SU-DHL-6 (cell line): Measurements from ENCODE around the gene NOP53.

Experiments
- H2AFZ ChIP-seq: fragments of 200-600 bp; sonication (generic); 2 replicates; pipeline ENCODE4 v1.6.1; 2014; ENCODE audit warnings: low read depth, mild to moderate bottlenecking, moderate library complexity, mixed read lengths, antibody characterized with exemption, low read length; ENCODE audit not compliant: severe bottlenecking
- H3F3A ChIP-seq: fragments of 200-600 bp; shearing (Covaris generic); 2 replicates; pipeline ENCODE4 v1.6.0; 2016; ENCODE audit warnings: antibody characterized with exemption, mild to moderate bottlenecking; ENCODE audit not compliant: insufficient read depth
- H3K27ac ChIP-seq: fragments of 200-600 bp; sonication (generic); 2 replicates; pipeline ENCODE4 v1.5.1; 2016; ENCODE audit warnings: low read depth, mild to moderate bottlenecking, low read length, moderate library complexity, mixed read lengths
- H3K27me3 ChIP-seq: fragments of 200-600 bp; sonication (generic), shearing (Covaris generic); 2 replicates; pipeline ENCODE4 v1.6.0; 2014; ENCODE audit warnings: mild to moderate bottlenecking, low read length
- H3K36me3 ChIP-seq: fragments of 200-600 bp; sonication (generic); 2 replicates; pipeline ENCODE4 v1.6.1; 2014; ENCODE audit warnings: mild to moderate bottlenecking, low read length, mixed read lengths
- H3K4me2 ChIP-seq: fragments of 300-600, 200-600 bp; shearing (Covaris generic), sonication (generic); 2 replicates; pipeline ENCODE4 v1.6.0; 2014; ENCODE audit warnings: low read length, low read depth, mild to moderate bottlenecking; ENCODE audit not compliant: poor library complexity, severe bottlenecking
- H3K4me3 ChIP-seq: fragments of 200-600 bp; sonication (generic); 2 replicates; pipeline ENCODE4 v1.5.1; 2014; ENCODE audit warnings: antibody characterized with exemption, low read length, mild to moderate bottlenecking, mixed read lengths; ENCODE audit not compliant: insufficient read depth, poor library complexity, severe bottlenecking
- H3K79me2 ChIP-seq: fragments of 200-600 bp; sonication (generic); 2 replicates; pipeline ENCODE4 v1.6.1; 2014; ENCODE audit warnings: mild to moderate bottlenecking, low read length, moderate library complexity; ENCODE audit not compliant: insufficient read depth
- H3K9ac ChIP-seq: fragments of 200-600 bp; sonication (generic); 2 replicates; pipeline ENCODE4 v1.7.0; 2014; ENCODE audit warnings: mild to moderate bottlenecking, low read length
- H3K9me2 ChIP-seq: fragments of 200-600 bp; sonication (generic); replicated peaks from 2 replicates; pipeline ENCODE4 v1.6.1; 2014; ENCODE audit warnings: low read length; ENCODE audit not compliant: insufficient read depth
- H3K9me3 ChIP-seq: fragments of 200-600 bp; sonication (generic); 2 replicates; pipeline ENCODE4 v1.6.1; 2014; ENCODE audit warnings: low read length, mixed read lengths; ENCODE audit not compliant: insufficient read depth
- H4K20me1 ChIP-seq: fragments of 200-600 bp; sonication (generic); 2 replicates; pipeline ENCODE4 v1.6.1; 2014; ENCODE audit warnings: low read depth, mild to moderate bottlenecking, antibody characterized with exemption, low read length, moderate library complexity, mixed read lengths
- EZH2phosphoT487 ChIP-seq: fragments of 200-600 bp; sonication (generic), shearing (Covaris generic); conservative IDR thresholded peaks from 2 replicates; pipeline ENCODE4 v1.6.1; 2018; ENCODE audit warnings: mild to moderate bottlenecking, antibody characterized with exemption, low read length, moderate library complexity, mixed read lengths
- TF ChIP-seq, protein P1 (sequence below): fragments of 200-600 bp; sonication (generic); IDR thresholded peaks from one replicate; pipeline ENCODE4 v1.5.1; 2017; ENCODE audit warnings: antibody characterized with exemption, mild to moderate bottlenecking, low read length, moderate library complexity; ENCODE audit not compliant: insufficient read depth, poor library complexity, severe bottlenecking

NOP53 gene

DNA sequence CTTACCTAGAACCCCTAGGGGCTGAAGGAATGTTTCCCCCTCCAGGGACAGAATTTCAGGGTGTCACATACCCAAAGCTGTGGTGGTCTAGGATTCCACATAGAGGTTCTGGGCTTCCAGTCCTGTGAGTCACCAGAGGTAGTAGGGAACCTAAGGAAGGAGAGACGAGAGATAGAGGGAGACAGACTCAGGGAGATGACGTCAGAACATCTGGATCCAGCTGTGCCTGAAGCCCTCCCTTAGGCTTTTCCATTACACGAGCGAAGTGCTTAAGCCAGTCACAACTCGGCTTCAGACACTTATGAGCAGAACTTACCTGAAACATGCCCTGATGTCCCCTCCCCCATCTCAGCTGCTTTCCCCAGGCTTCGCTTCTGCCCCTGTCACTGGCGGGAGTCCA, 21.3 kb downstream of the NOP53 start:
- Histone ChIP-seq H3K9ac (no peak overlapping the region), H3K9me2 (no peaks in the 10 kb centered on the region), H4K20me1 (no peaks in the 10 kb centered on the region), H3K79me2 (no peaks in the 10 kb centered on the region), H3K4me3 (no peak overlapping the region), H3K27ac (no peak overlapping the region), H3F3A (peaks cover 3% of the 10 kb centered on the region; the same call in 1 of the 2 replicates), H2AFZ (no peak overlapping the region), H3K4me2 (no peak overlapping the region), H3K27me3 (no peaks in the 10 kb centered on the region), H3K9me3 (no peaks in the 10 kb centered on the region), H3K36me3 (no peaks in the 10 kb centered on the region)
- TF ChIP-seq, protein P1, sequence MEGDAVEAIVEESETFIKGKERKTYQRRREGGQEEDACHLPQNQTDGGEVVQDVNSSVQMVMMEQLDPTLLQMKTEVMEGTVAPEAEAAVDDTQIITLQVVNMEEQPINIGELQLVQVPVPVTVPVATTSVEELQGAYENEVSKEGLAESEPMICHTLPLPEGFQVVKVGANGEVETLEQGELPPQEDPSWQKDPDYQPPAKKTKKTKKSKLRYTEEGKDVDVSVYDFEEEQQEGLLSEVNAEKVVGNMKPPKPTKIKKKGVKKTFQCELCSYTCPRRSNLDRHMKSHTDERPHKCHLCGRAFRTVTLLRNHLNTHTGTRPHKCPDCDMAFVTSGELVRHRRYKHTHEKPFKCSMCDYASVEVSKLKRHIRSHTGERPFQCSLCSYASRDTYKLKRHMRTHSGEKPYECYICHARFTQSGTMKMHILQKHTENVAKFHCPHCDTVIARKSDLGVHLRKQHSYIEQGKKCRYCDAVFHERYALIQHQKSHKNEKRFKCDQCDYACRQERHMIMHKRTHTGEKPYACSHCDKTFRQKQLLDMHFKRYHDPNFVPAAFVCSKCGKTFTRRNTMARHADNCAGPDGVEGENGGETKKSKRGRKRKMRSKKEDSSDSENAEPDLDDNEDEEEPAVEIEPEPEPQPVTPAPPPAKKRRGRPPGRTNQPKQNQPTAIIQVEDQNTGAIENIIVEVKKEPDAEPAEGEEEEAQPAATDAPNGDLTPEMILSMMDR: no peak
- TF ChIP-seq EZH2phosphoT487: no peak

DNA sequence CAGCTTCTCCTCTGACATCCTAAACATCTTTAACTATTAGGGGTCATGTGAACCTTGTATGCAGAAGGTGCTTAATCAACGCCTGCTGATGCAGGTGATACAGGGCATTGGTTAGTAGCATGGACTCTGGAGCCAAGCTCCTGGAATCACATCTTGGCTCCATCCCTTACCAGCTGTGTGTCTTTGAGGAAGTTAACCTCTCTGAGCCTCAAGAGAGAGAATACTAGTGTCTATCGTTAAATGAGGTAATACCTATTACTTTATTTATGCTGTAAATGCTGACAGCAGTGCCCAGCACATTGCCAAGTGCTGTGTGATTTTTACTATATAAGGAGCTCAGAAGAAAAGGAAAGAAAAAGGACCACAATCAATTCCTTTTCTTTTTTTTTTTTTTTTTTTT, 22.0 kb downstream of the NOP53 start:
- TF ChIP-seq EZH2phosphoT487: no peak
- TF ChIP-seq, protein P1: no peak

DNA sequence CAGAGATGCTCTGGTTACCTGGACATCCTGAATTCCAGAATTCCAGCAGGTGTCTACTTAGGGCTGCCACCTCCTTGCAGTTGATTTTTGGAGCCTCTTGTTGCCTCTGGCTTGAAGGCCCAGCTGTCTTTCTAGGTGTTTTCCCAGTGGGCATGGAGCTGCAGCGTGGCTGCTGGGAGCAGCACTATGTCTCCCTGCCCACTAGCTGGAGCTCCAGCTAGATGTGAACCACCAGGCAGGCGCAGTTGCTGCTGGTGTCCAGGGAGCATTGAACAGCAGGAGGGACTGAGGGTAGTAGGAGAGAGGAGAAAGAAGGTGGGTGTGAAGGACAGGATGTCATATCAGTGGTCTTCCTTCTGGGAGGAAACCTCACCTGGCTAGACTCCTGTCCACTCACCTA, 23.3 kb downstream of the NOP53 start:
- H3K9me3 ChIP-seq: no peaks in the 10 kb centered on the region
- H3K27me3 ChIP-seq: no peaks in the 10 kb centered on the region
- no peak overlapping the region for H3K4me3 ChIP-seq
- no peaks in the 10 kb centered on the region for H3K36me3 ChIP-seq
- no peak for TF ChIP-seq EZH2phosphoT487
- TF ChIP-seq, protein P1: no peak
- H2AFZ ChIP-seq: no peak overlapping the region
- H3K9ac ChIP-seq: no peak overlapping the region
- no peaks in the 10 kb centered on the region for H3K79me2 ChIP-seq
- H3F3A ChIP-seq: peaks cover 3% of the 10 kb centered on the region; the same call in 1 of the 2 replicates
- H3K9me2 ChIP-seq: no peaks in the 10 kb centered on the region
- no peaks in the 10 kb centered on the region for H4K20me1 ChIP-seq
- H3K4me2 ChIP-seq: no peak overlapping the region
- H3K27ac ChIP-seq: no peak overlapping the region

More for the DNA sequence above, 22.0 kb downstream of the NOP53 start:
- H3K79me2 ChIP-seq: no peaks in the 10 kb centered on the region
- H3K4me3 ChIP-seq: no peak overlapping the region
- H3K27ac ChIP-seq: no peak overlapping the region
- no peak overlapping the region for H3K4me2 ChIP-seq
- no peaks in the 10 kb centered on the region for H3K27me3 ChIP-seq
- no peaks in the 10 kb centered on the region for H3K9me2 ChIP-seq
- H3K9ac ChIP-seq: no peak overlapping the region
- H2AFZ ChIP-seq: no peak overlapping the region
- H3K36me3 ChIP-seq: no peaks in the 10 kb centered on the region
- H4K20me1 ChIP-seq: no peaks in the 10 kb centered on the region
- peaks cover 3% of the 10 kb centered on the region; the same call in 1 of the 2 replicates for H3F3A ChIP-seq
- no peaks in the 10 kb centered on the region for H3K9me3 ChIP-seq
